GM21529 (cell line): Measurements from ENCODE around the gene DLAT.
"Not testable (repeated sequence)": the region's sequence is repeated elsewhere in the genome, so short reads cannot be mapped to it uniquely, and the experiment has no call there.

Experiments
- ATAC-seq: cut with Tn5 transposase; IDR thresholded peaks from one replicate; pipeline ENCODE4 v1.9.1; 2021; ENCODE audit not compliant: unreplicated experiment

Gene DLAT

GRCh38 chr11:112046647-112047046 is 21.4 kb downstream of the DLAT start:
- ATAC-seq = not testable (repeated sequence)

GRCh38 chr11:112048256-112048655 is 23.0 kb downstream of the DLAT start:
- ATAC-seq = not testable (repeated sequence)

GRCh38 chr11:112049777-112050176 is 24.6 kb downstream of the DLAT start:
- no peak for ATAC-seq

- peak; percentile 93 for ATAC-seq
These were observed 25.5 kb downstream of the DLAT start for GRCh38 chr11:112050721-112051120.

- ATAC-seq = no peak
These were observed 26.6 kb downstream of the DLAT start for GRCh38 chr11:112051768-112052167.

GRCh38 chr11:112057170-112057569 is 32.0 kb downstream of the DLAT start:
- ATAC-seq = no peak

GRCh38 chr11:112058103-112058502 is 32.9 kb downstream of the DLAT start:
- no peak for ATAC-seq

GRCh38 chr11:112062923-112063322 is 37.7 kb downstream of the DLAT start:
- ATAC-seq = no peak

- ATAC-seq = peak; percentile 84
These were observed 49.0 kb downstream of the DLAT start, which contains the start of the genes NKAPD1 and PIH1D2 for GRCh38 chr11:112073941-112074811. Gene NKAPD1, plus strand, starts transcription at chr11:112074299. Its CDS starts 1,276 bp downstream, at chr11:112075575. Gene PIH1D2, minus strand, starts transcription at chr11:112074017. Its CDS starts 843 bp downstream, at chr11:112073174.

- ATAC-seq = no peak
These were observed 57.5 kb downstream of the DLAT start for GRCh38 chr11:112082729-112083128.

- peak; percentile 38 for ATAC-seq
These were observed 60.7 kb downstream of the DLAT start for GRCh38 chr11:112085822-112086421.

- peak; percentile 87 for ATAC-seq
These were observed 61.4 kb downstream of the DLAT start, which contains the start of the genes SDHD and TIMM8B for GRCh38 chr11:112086422-112087191. Gene SDHD, plus strand, starts transcription at chr11:112086873. Its CDS starts 35 bp downstream, at chr11:112086908. Gene TIMM8B, minus strand, starts transcription at chr11:112086756. Its CDS starts 33 bp downstream, at chr11:112086723.

- ATAC-seq = no peak
These were observed 62.0 kb downstream of the DLAT start for GRCh38 chr11:112087212-112087611.

- ATAC-seq = not testable (repeated sequence)
These were observed 70.1 kb downstream of the DLAT start for GRCh38 chr11:112095302-112095701.

- no peak for ATAC-seq
These were observed 71.0 kb downstream of the DLAT start for GRCh38 chr11:112096194-112096593.

- no peak for ATAC-seq
These were observed 72.7 kb downstream of the DLAT start for GRCh38 chr11:112097734-112098528.

GRCh38 chr11:112100462-112100861 is 75.3 kb downstream of the DLAT start:
- no peak for ATAC-seq

- ATAC-seq = no peak
These were observed 78.2 kb downstream of the DLAT start for GRCh38 chr11:112103446-112103845.

GRCh38 chr11:112106070-112106469 is 80.9 kb downstream of the DLAT start:
- ATAC-seq = no peak
